Activated naive CD8-positive, alpha-beta T cell treated with anti-CD3 and anti-CD28 coated beads, Interleukin-2, amount 10 ng/mL, durations not matched to agents 7 days and 5 days (primary cell): ENCODE results near the gene KRT75. TPM values are rescaled to one million over a fixed set of nuclear protein-coding genes. Genes with fewer than 3 reads are reported as not detected.
A peak's percentile ranks its signal among the peaks of the same experiment; 100 is the strongest.

Experiments used
- ATAC-seq: fragments of 150-1000 bp; cut with Tn5 transposase; one replicate; pipeline ENCODE4 v1.10.0; 2021; ENCODE audit warnings: low read depth, moderate library complexity
- POLR2A ChIA-PET: fragments of 350-600 bp; sonication (Branson Sonifier 250); formaldehyde crosslinking; loops from one replicate; lab custom pipeline; 2021; ENCODE audit warnings: antibody characterized with exemption; lab: Charles Lee
- DNase-seq: peaks from one replicate; pipeline ENCODE4 v3.0.0; 2021
- H3K27ac Mint-ChIP-seq: one replicate; pipeline ENCODE4 v1.8.0; 2022; ENCODE audit warnings: mild to moderate bottlenecking, mixed read lengths
- H3K27me3 Mint-ChIP-seq: one replicate; pipeline ENCODE4 v1.8.0; 2022; ENCODE audit warnings: mild to moderate bottlenecking, moderate library complexity, mixed read lengths
- H3K36me3 Mint-ChIP-seq: one replicate; pipeline ENCODE4 v1.8.0; 2021; ENCODE audit warnings: mild to moderate bottlenecking, mixed read lengths
- H3K4me1 Mint-ChIP-seq: one replicate; pipeline ENCODE4 v1.8.0; 2021; ENCODE audit warnings: mixed read lengths
- H3K4me3 Mint-ChIP-seq: one replicate; pipeline ENCODE4 v1.8.0; 2022; ENCODE audit warnings: mild to moderate bottlenecking, moderate library complexity, mixed read lengths
- H3K9me3 Mint-ChIP-seq: one replicate; pipeline ENCODE4 v1.8.0; 2021; ENCODE audit warnings: mixed read lengths
- total RNA-seq, 2 experiments: library from RNA; stranded (reverse); gene quantifications; one replicate each; pipeline ENCODE4 v1.2.3, GENCODE V29; 2021

Gene KRT75
- total RNA-seq, 2 experiments from 2014 or later, result not detected

DNA sequence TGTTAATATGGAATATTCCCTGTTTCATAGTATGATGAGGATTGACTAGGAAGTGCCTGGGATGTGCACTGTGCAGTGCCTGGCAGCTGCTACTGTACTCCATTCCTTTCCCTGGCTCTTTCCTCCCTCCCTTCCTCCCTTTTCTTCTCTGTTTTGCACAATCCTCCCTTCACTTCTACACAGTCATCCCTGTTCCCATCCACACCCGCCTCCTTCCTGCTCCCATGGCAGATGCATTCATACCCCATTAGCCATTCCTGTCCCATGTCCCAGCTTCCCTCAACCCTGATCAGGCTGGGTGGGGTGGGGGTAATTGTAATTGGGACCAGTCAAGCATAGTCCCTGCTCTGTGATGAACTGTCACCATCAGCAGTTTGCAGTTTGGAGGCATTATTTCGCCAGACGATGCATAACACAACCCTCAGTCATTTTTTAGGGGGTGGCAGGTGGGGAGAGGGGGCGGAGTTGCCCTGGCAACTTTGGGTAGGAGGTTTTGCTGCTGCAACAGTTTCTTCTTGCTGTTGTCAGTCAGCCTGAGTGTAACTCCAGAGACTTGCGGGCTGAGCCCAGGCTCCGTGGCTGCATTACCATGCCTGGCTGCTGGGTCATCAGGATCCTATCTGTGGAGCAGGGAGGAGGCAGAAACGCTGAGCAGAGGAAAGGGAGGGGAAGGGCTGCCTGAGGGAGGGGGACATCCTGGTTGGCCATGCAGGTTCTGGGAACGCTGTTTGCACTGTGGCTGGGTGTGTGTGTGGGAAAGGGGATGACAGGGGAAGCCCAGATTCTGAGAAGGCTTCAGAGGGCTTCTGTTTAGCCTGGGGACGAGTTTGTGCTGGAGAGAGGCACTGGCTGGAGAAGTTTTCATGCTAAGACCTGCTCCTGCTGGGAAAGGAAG is 44.6 kb downstream of the KRT75 start:
- Mint-ChIP-seq H3K27me3 (peaks cover 11% of the 10 kb centered on the region), H3K4me3 (no peak overlapping the region), H3K36me3 (no peaks in the 10 kb centered on the region), H3K27ac (no peak overlapping the region), H3K9me3 (no peaks in the 10 kb centered on the region), H3K4me1 (no peaks in the 10 kb centered on the region)
- POLR2A ChIA-PET, result no interaction called here
- no peak for ATAC-seq
- DNase-seq, result no peak

DNA sequence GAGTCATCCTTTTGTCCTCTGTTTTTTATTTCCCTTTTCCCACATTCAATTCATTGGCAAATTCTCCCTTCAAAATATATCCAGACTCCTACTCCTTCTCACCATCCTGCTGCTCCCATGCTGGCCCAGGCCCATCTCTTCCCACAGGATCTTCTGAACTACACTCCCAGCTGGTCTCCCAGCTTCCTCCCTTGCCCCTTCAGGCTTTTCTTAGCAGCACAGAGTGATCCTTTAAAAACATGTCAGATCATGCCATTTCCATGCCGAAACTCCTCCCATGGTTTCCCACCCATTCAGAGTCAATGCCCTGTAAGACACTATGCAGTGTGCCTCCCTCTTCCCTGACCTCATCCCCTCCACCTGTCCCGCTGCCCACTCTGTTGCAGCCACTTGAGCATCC is 46.3 kb downstream of the KRT75 start:
- Mint-ChIP-seq H3K27ac (no peak overlapping the region), H3K27me3 (peaks cover 9% of the 10 kb centered on the region), H3K4me3 (no peak overlapping the region), H3K4me1 (peaks cover 8% of the 10 kb centered on the region), H3K9me3 (no peaks in the 10 kb centered on the region), H3K36me3 (no peaks in the 10 kb centered on the region)
- ATAC-seq (no peak), DNase-seq (no peak)
- POLR2A ChIA-PET, result no interaction called here

DNA sequence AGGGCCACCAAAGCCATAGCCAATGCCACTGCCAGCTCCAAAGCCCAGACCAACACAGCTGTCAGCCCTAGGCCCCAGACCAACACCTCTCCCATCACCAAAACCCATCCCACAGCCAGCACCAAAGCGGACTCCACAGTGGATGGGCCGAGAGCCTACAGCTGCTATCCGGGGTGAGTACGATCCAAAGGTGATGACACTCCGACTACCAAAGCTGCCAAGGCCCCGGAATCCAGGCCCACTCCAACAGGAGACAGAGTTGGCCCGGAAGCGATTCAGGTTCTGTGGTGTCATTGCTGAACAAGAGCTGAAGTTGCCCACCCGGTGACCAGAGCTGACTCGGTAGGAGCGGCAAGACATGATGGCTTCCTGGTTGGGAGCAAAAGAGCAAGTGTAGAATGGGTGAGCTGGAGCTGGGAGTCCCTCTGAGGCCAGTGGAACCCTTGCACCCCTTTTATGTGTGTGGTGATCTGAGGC is 48.9 kb downstream of the KRT75 start, which contains the start of gene KRT84:
Gene KRT84 (minus strand): TSS at position 427 of the 477 bp plus-strand sequence. CDS start 67 bp downstream, at position 360.
- POLR2A ChIA-PET, result no interaction called here

DNA sequence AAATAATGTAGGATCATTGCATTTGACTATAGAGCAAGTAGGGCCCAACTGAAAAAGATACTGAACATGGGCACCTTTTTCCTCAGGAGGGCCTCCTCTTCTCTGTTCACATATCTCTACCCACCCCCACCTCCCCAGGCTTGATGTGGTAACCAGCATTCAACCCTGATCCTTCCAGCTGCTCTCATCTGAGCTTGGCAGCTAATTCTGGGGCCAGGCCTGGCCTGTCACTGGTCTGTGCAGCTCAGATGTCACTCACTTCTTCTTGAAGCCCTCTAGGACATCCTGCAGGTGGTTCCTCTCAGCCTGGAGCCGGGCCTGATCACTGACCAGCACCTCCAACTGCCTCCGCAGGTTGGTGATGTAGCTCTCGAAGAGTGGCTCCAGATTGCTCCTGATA is 50.8 kb downstream of the KRT75 start:
- H3K27ac Mint-ChIP-seq, result peak overlapping the region; percentile 24
- no peaks in the 10 kb centered on the region for H3K9me3 Mint-ChIP-seq
- H3K36me3 Mint-ChIP-seq, result no peaks in the 10 kb centered on the region
- POLR2A ChIA-PET, result no interaction called here
- H3K4me1 Mint-ChIP-seq, result peaks cover 29% of the 10 kb centered on the region
- peak overlapping the region; percentile 24 for H3K4me3 Mint-ChIP-seq
- DNase-seq (no peak), ATAC-seq (peak; percentile 32)
- H3K27me3 Mint-ChIP-seq, result peaks cover 6% of the 10 kb centered on the region

More for the DNA sequence above, 48.9 kb downstream of the KRT75 start, which contains the start of gene KRT84:
- DNase-seq (no peak), ATAC-seq (no peak)
- H3K9me3 Mint-ChIP-seq, result no peaks in the 10 kb centered on the region
- peaks cover 29% of the 10 kb centered on the region for H3K4me1 Mint-ChIP-seq
- no peaks in the 10 kb centered on the region for H3K36me3 Mint-ChIP-seq
- no peak within 1 kb of the TSS for H3K4me3 Mint-ChIP-seq
- no peak within 1 kb of the TSS for H3K27ac Mint-ChIP-seq
- H3K27me3 Mint-ChIP-seq, result peaks cover 12% of the 10 kb centered on the region

DNA sequence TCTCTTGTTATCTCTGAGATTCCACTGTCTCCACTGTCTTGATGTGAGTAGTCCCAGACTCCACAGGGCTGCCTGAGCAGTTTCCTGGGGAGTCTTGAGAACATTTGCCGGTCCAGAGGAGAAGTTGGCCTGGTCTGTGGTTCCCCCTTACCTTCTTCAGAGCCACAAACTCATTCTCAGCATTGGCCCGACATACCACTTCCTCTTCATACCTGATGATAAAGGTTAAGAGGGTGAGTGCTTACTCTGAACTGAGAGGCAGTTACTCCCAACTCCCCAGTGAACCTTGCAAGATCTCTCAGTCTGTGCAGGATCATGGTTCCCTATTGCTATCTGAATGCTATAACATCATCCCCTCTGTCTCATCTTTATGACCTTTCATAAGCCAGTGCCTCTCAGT is 51.3 kb downstream of the KRT75 start:
- H3K4me3 Mint-ChIP-seq, result peak overlapping the region; percentile 24
- POLR2A ChIA-PET, result no interaction called here
- peak overlapping the region; percentile 24 for H3K27ac Mint-ChIP-seq
- peaks cover 6% of the 10 kb centered on the region for H3K27me3 Mint-ChIP-seq
- peak; percentile 87 for ATAC-seq
- peaks cover 29% of the 10 kb centered on the region for H3K4me1 Mint-ChIP-seq
- DNase-seq, result no peak
- no peaks in the 10 kb centered on the region for H3K36me3 Mint-ChIP-seq
- no peaks in the 10 kb centered on the region for H3K9me3 Mint-ChIP-seq

DNA sequence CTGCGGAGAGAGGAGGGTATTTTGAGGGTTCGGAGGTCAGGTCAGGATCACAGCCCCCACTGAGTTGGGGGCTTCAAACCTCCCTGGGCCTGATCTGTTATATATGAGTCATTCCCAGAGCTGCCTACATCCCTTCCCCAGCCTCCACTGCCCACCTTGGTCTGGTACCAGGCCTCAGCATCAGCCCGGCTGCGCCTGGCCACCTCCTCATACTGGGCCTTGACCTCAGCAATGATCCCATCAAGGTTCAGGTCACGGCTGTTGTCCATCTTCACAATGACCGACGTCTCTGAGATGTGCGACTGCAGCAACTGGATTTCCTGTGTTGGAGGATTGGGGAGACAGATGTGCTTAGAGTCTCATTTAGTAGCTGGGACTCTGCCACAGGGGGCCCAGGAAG is 53.0 kb downstream of the KRT75 start:
- H3K4me3 Mint-ChIP-seq, result no peak overlapping the region
- DNase-seq (no peak), ATAC-seq (no peak)
- POLR2A ChIA-PET, result no interaction called here
- H3K36me3 Mint-ChIP-seq, result no peaks in the 10 kb centered on the region
- peaks cover 8% of the 10 kb centered on the region for H3K27me3 Mint-ChIP-seq
- H3K9me3 Mint-ChIP-seq, result no peaks in the 10 kb centered on the region
- H3K27ac Mint-ChIP-seq, result no peak overlapping the region
- H3K4me1 Mint-ChIP-seq, result peaks cover 29% of the 10 kb centered on the region

DNA sequence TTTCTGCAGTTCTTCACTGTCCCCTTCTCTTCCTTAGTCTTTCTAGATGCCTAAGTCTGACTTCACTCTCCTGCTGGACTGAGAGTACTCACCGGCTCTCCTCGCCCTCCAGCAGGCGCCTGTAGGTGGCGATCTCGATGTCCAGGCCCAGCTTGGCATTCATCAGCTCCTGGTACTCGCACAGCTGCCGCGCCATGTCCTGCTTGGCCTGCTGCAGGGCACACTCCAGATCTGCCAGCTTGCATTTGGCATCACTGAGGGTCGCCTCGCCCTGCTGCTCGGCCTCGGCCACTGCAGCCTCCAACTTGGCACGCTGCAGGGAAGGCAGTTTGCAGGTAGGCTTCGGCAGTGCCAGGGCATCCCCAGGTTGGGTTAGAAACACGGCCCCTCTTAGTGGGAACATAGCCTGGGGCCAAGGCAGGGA is 53.9 kb downstream of the KRT75 start:
- Mint-ChIP-seq H3K27ac (no peak overlapping the region), H3K36me3 (no peaks in the 10 kb centered on the region), H3K9me3 (no peaks in the 10 kb centered on the region), H3K4me3 (no peak overlapping the region), H3K4me1 (peaks cover 29% of the 10 kb centered on the region), H3K27me3 (peaks cover 15% of the 10 kb centered on the region)
- POLR2A ChIA-PET, result no interaction called here
- ATAC-seq (no peak), DNase-seq (no peak)

DNA sequence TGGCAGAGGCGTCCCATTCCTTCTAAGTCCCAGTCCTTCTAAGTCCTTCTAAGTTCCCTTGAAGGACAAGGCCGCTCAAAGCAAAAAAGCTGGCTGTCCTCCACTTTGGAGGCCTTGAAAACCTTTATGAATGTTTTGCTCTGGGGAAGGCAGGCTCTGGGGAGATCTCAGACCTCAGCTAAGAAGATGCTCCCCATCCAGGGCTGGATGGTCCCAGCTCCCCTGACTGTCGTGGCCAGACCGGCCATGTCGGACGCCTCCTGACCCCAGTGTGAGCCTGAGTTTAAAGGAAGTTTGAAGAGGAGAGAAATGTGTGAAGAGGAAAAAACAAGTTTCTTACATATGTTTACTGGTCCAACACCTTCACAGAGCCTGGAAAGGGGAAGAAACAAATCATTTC is 54.6 kb downstream of the KRT75 start:
- Mint-ChIP-seq H3K27ac (no peak overlapping the region), H3K9me3 (no peaks in the 10 kb centered on the region), H3K27me3 (peaks cover 12% of the 10 kb centered on the region), H3K36me3 (no peaks in the 10 kb centered on the region), H3K4me3 (no peak overlapping the region), H3K4me1 (peaks cover 29% of the 10 kb centered on the region)
- ATAC-seq, result no peak
- POLR2A ChIA-PET, result no interaction called here
- DNase-seq, result no peak

DNA sequence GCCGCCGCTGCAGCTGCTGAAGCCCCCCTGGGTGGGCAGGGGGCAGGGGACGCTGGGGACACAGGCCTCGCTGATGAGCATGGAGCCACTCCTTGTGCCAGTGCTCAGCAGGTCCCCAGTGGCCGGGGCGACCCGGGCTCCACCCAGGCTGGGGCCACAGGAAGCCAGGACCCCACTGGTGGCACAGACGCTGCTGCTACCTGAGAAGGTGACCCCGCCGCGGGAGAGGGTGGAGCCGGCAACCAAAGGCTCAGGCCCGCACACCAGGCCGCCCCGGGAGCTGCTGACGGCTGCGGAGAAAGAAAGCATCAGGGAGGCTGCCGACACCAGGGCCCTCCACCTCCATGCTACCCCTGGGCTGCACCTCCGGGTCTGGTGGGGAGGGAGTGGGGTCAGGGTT is 56.1 kb downstream of the KRT75 start:
- Mint-ChIP-seq H3K9me3 (no peaks in the 10 kb centered on the region), H3K4me3 (no peak overlapping the region), H3K4me1 (peaks cover 23% of the 10 kb centered on the region), H3K27me3 (peaks cover 12% of the 10 kb centered on the region), H3K27ac (no peak overlapping the region), H3K36me3 (no peaks in the 10 kb centered on the region)
- ATAC-seq (no peak), DNase-seq (no peak)
- POLR2A ChIA-PET, result no interaction called here

DNA sequence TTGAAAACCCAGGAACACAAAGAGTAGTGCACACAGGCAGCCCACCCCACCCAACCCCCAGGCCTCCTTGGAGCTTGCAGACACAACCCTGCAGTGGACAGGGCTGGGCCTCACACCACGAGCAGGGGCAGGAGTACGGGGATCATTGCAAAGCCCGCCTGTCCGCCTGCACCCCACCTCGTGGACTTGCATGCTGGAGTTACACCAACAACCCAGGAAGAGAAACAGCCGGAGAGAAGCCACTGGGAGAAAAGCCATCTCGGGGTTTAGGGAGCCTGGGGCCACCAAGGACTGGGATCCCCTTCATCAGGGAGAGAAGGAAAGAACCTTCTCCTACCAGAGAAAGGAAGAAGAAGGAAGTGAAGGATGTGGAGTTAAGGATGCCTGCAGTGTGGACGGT is 56.9 kb downstream of the KRT75 start:
- DNase-seq (no peak), ATAC-seq (no peak)
- Mint-ChIP-seq H3K36me3 (no peaks in the 10 kb centered on the region), H3K27ac (no peak overlapping the region), H3K27me3 (peaks cover 16% of the 10 kb centered on the region), H3K9me3 (no peaks in the 10 kb centered on the region), H3K4me1 (peaks cover 15% of the 10 kb centered on the region), H3K4me3 (no peak overlapping the region)
- POLR2A ChIA-PET, result no interaction called here

Other genes starting within 250 kb of the KRT75 start
- not detected for gene KRT80, start 242.4 kb downstream of the KRT75 start, total RNA-seq
- gene KRT7, start 201.1 kb downstream of the KRT75 start, total RNA-seq, result 1 to 10 TPM; 8.5 to 8.9 TPM
- gene KRT86, start 159.7 kb downstream of the KRT75 start, total RNA-seq, result under 1 TPM in 1 of 2 experiments, not detected in 1; 0.14 TPM
- gene KRT81, start 142.8 kb downstream of the KRT75 start, total RNA-seq, result not detected
- gene KRT83, start 113.0 kb downstream of the KRT75 start, total RNA-seq, result not detected
- gene KRT85, start 66.9 kb downstream of the KRT75 start, total RNA-seq, result not detected
- gene KRT84, start 48.7 kb downstream of the KRT75 start, total RNA-seq, result not detected
- not detected for gene KRT82, start 28.0 kb downstream of the KRT75 start, total RNA-seq
- not detected for gene KRT6B, start 17.8 kb upstream of the KRT75 start, total RNA-seq
- gene KRT6C, start 39.4 kb upstream of the KRT75 start, total RNA-seq, result not detected
- gene KRT6A, start 58.9 kb upstream of the KRT75 start, total RNA-seq, result not detected
- gene KRT5, start 86.0 kb upstream of the KRT75 start, total RNA-seq, result not detected
- gene KRT71, start 118.8 kb upstream of the KRT75 start, total RNA-seq, result not detected
- not detected for gene KRT74, start 139.5 kb upstream of the KRT75 start, total RNA-seq
- gene KRT72, start 167.1 kb upstream of the KRT75 start, total RNA-seq, result under 1 TPM; 0.65 to 0.67 TPM
- under 1 TPM; 0.42 to 0.60 TPM for gene KRT73, start 184.2 kb upstream of the KRT75 start, total RNA-seq
- not detected for gene KRT2, start 217.8 kb upstream of the KRT75 start, total RNA-seq
- gene KRT1, start 246.0 kb upstream of the KRT75 start, total RNA-seq, result not detected